Psoas muscle (tissue), 8 donors: ENCODE measurements around the gene RECQL5. TPM values are rescaled to one million over a fixed set of nuclear protein-coding genes. Genes with fewer than 3 reads are reported as not detected.

Experiments used
- ATAC-seq, 4 donors: fragments of 200-7000 bp; cut with Tn5 transposase; one replicate each; pipeline ENCODE4 v1.9.1; 2020; ENCODE audit warnings: moderate library complexity in 3 of 4, mild to moderate bottlenecking in 2 of 4
- DNase-seq, 2 donors: peaks; one replicate each; pipeline ENCODE4 v3.0.0-alpha.2; 2020
- H3K27ac ChIP-seq: fragments of 200-600 bp; one replicate; pipeline ENCODE4 v1.8.0; 2022
- H3K27me3 ChIP-seq, 3 donors: fragments of 200-600 bp in 1 of 3; one replicate each; pipeline versions ENCODE4 v1.6.1 to v1.8.0; 2013 to 2022; ENCODE audit warnings: low read length in 2 of 3, mild to moderate bottlenecking in 2 of 3, moderate library complexity in 1 of 3; ENCODE audit not compliant: insufficient read depth in 3 of 3
- H3K36me3 ChIP-seq, 2 donors: fragments of 200-600 bp in 1 of 2; one replicate each; pipeline versions ENCODE4 v1.6.1 to v1.8.0; 2013 to 2022; ENCODE audit warnings: low read depth in 1 of 2, mild to moderate bottlenecking in 1 of 2, moderate library complexity in 1 of 2; ENCODE audit not compliant: insufficient read depth in 1 of 2
- H3K4me1 ChIP-seq: fragments of 200-600 bp; one replicate; pipeline ENCODE4 v1.8.0; 2022
- H3K4me3 ChIP-seq: fragments of 200-600 bp; one replicate; pipeline ENCODE4 v1.8.0; 2022; ENCODE audit warnings: mild to moderate bottlenecking
- H3K9me3 ChIP-seq: fragments of 200-600 bp; one replicate; pipeline ENCODE4 v1.8.0; 2022
- CTCF ChIP-seq: fragments of 200-600 bp; IDR thresholded peaks from one replicate; pipeline ENCODE4 v1.8.0; 2022; ENCODE audit warnings: antibody characterized with exemption
- WGBS, 3 donors: extraction: QIAGEN DNeasy Blood & Tissue Kit; methylation state at CpG; one replicate each; pipeline versions ENCODE4 v1.1.6 to v1.1.7; 2013; 5-methylcytosine and 5-hydroxymethylcytosine counted together
- intact Hi-C, 2 donors: fragments of 100-400 bp; cut with DNase I; formaldehyde crosslinking; loops; one replicate each; pipeline versions ENCODE4 v1.11.0 to v1.14.2; 2022
- polyA plus RNA-seq, 3 donors: library from polyadenylated mRNA; stranded (reverse); fragments of 200-250 nt; gene quantifications; one replicate each; pipeline ENCODE4 v1.2.3, GENCODE V29; 2013
- total RNA-seq, 4 donors: library from RNA; stranded (reverse); fragmentation: NEBNext Ultra II Directional in 2 of 4; extraction: Animal tissue kit (Norgen Biotek cat#: 25700) in 2 of 4; gene quantifications; one replicate each; pipeline versions ENCODE4 v1.2.1 to v1.2.4, GENCODE V29; 2021 to 2023
- donor health status: healthy with polysubstance abuse.
- donor health status: DM: no; HTN: no; CAD: no; lungs with moderate emphysema.
- donor health status: Bipolar disorder and iron deficiency.
- donor health status: healthy.
- donor health status: DM: yes; HTN: yes; CAD: no.
- donor health status: DM: no; HTN: no; CAD: no.
- donor health status: DM: no; HTN: no; CAD: no.
- donor health status: DM: yes; HTN: yes; CAD: no.

The RECQL5 gene
- total and polyA plus RNA-seq, 7 donors: 5.7 to 16.0 (median 8.0) TPM

GRCh38 chr17:75649687-75650086, 17.3 kb downstream of the RECQL5 start:
- Histone ChIP-seq H3K9me3 (no peaks in the 10 kb centered on the region), H3K27ac (no peak overlapping the region), H3K4me3 (no peak overlapping the region), H3K36me3 (peaks cover 0 to 85% of the 10 kb centered on the region in 2 donors), H3K27me3 (no peaks in the 10 kb centered on the region), H3K4me1 (no peaks in the 10 kb centered on the region)
- DNase-seq: no peak
- WGBS, 3 donors: 93 to 97% (median 94%) methylated on average over 6 of the region's 6 CpGs
- no peak for TF ChIP-seq CTCF
- ATAC-seq: no peak
- intact Hi-C loops: no loop called here

- no peaks in the 10 kb centered on the region for H3K9me3 ChIP-seq
- 97 to 99% (median 97%) methylated on average over 7 of the region's 7 CpGs for WGBS, 3 donors
- H3K27ac ChIP-seq: no peak overlapping the region
- H3K36me3 ChIP-seq: peaks cover 0 to 69% of the 10 kb centered on the region in 2 donors
- H3K27me3 ChIP-seq: no peaks in the 10 kb centered on the region
- no peak for DNase-seq
- no peak for ATAC-seq
- TF ChIP-seq CTCF: no peak
- no peak overlapping the region for H3K4me3 ChIP-seq
- H3K4me1 ChIP-seq: no peaks in the 10 kb centered on the region
- intact Hi-C loops: no loop called here
Measured at GRCh38 chr17:75647921-75648320, 19.0 kb downstream of the RECQL5 start.

- TF ChIP-seq CTCF: no peak
- Histone ChIP-seq H3K9me3 (no peaks in the 10 kb centered on the region), H3K36me3 (peaks cover 0 to 62% of the 10 kb centered on the region in 2 donors), H3K4me1 (no peaks in the 10 kb centered on the region), H3K4me3 (no peak overlapping the region), H3K27ac (no peak overlapping the region), H3K27me3 (no peaks in the 10 kb centered on the region)
- 89 to 91% (median 90%) methylated on average over 7 of the region's 7 CpGs for WGBS, 3 donors
- DNase-seq: no peak
- no peak for ATAC-seq
- intact Hi-C loops: no loop called here
Measured at GRCh38 chr17:75647061-75647460, 19.9 kb downstream of the RECQL5 start.

GRCh38 chr17:75646638-75646992, 20.3 kb downstream of the RECQL5 start:
- no peaks in the 10 kb centered on the region for H3K27me3 ChIP-seq
- H3K4me1 ChIP-seq: no peaks in the 10 kb centered on the region
- H3K4me3 ChIP-seq: no peak overlapping the region
- no peak overlapping the region for H3K27ac ChIP-seq
- no peak for TF ChIP-seq CTCF
- WGBS, 3 donors: 96 to 99% (median 98%) methylated on average over 6 of the region's 6 CpGs
- H3K36me3 ChIP-seq: peaks cover 0 to 58% of the 10 kb centered on the region in 2 donors
- ATAC-seq (peak in 1 of 4 donors; percentile 6), DNase-seq (no peak)
- intact Hi-C loops: no loop called here
- H3K9me3 ChIP-seq: no peaks in the 10 kb centered on the region

- Histone ChIP-seq H3K27me3 (no peaks in the 10 kb centered on the region), H3K4me3 (no peak overlapping the region), H3K27ac (no peak overlapping the region), H3K36me3 (peaks cover 0 to 52% of the 10 kb centered on the region in 2 donors), H3K4me1 (no peaks in the 10 kb centered on the region), H3K9me3 (no peaks in the 10 kb centered on the region)
- WGBS, 3 donors: 87 to 89% (median 88%) methylated on average over 16 to 17 of the region's 17 CpGs
- intact Hi-C loops: no loop called here
- DNase-seq: no peak
- TF ChIP-seq CTCF: no peak
- ATAC-seq: peak; percentile 20 to 40 (median 34)
Measured at GRCh38 chr17:75645889-75646637, 20.9 kb downstream of the RECQL5 start.
